Cortex of kidney (tissue), 1 donor: ENCODE results near the gene LNP1.

Experiments used
- DNase-seq: peaks from one replicate; lab custom pipeline; 2025; lab: John Stamatoyannopoulos, UW

Gene LNP1

GRCh38 chr3:100399341-100400071, 1.8 kb upstream of the LNP1 start:
- no peak for DNase-seq

- DNase-seq, result no peak
Observed at GRCh38 chr3:100400419-100400779, 940 bp upstream of the LNP1 start.

GRCh38 chr3:100401674-100402041, 319 bp downstream of the LNP1 start:
- no peak for DNase-seq

- DNase-seq, result no peak
Observed at GRCh38 chr3:100402256-100402655, 917 bp downstream of the LNP1 start.

GRCh38 chr3:100402891-100403290, 1.6 kb downstream of the LNP1 start:
- DNase-seq, result no peak

- DNase-seq, result no peak
Observed at GRCh38 chr3:100403362-100404249, 2.3 kb downstream of the LNP1 start.

- DNase-seq, result no peak
Observed at GRCh38 chr3:100404250-100404548, 2.9 kb downstream of the LNP1 start.

GRCh38 chr3:100407164-100407563, 5.8 kb downstream of the LNP1 start:
- DNase-seq, result no peak

- DNase-seq, result no peak
Observed at GRCh38 chr3:100407977-100408532, 6.7 kb downstream of the LNP1 start.

- no peak for DNase-seq
Observed at GRCh38 chr3:100411091-100411982, 10.0 kb downstream of the LNP1 start.

- DNase-seq, result no peak
Observed at GRCh38 chr3:100412912-100413590, 11.7 kb downstream of the LNP1 start.

GRCh38 chr3:100413613-100414012, 12.3 kb downstream of the LNP1 start:
- DNase-seq, result no peak

- no peak for DNase-seq
Observed at GRCh38 chr3:100416176-100416575, 14.8 kb downstream of the LNP1 start.

- no peak for DNase-seq
Observed at GRCh38 chr3:100416863-100417262, 15.5 kb downstream of the LNP1 start.

GRCh38 chr3:100419406-100419805, 18.1 kb downstream of the LNP1 start:
- no peak for DNase-seq

- no peak for DNase-seq
Observed at GRCh38 chr3:100420885-100421284, 19.5 kb downstream of the LNP1 start.

GRCh38 chr3:100423611-100424010, 22.3 kb downstream of the LNP1 start:
- no peak for DNase-seq

GRCh38 chr3:100424261-100424660, 22.9 kb downstream of the LNP1 start:
- no peak for DNase-seq

- DNase-seq, result no peak
Observed at GRCh38 chr3:100425316-100425715, 24.0 kb downstream of the LNP1 start.

- DNase-seq, result no peak
Observed at GRCh38 chr3:100426067-100426682, 24.8 kb downstream of the LNP1 start.

- no peak for DNase-seq
Observed at GRCh38 chr3:100427699-100428098, 26.4 kb downstream of the LNP1 start.
